HG02763 (cell line): ENCODE results near the gene RBP4.
"Not testable (repeated sequence)": the region's sequence is repeated elsewhere in the genome, so short reads cannot be mapped to it uniquely, and the experiment has no call there.

ENCODE experiments used
- ATAC-seq: cut with Tn5 transposase; IDR thresholded peaks from one replicate; pipeline ENCODE4 v1.9.1; 2021; ENCODE audit warnings: mild to moderate bottlenecking, moderate library complexity; ENCODE audit not compliant: unreplicated experiment

RBP4 gene

DNA sequence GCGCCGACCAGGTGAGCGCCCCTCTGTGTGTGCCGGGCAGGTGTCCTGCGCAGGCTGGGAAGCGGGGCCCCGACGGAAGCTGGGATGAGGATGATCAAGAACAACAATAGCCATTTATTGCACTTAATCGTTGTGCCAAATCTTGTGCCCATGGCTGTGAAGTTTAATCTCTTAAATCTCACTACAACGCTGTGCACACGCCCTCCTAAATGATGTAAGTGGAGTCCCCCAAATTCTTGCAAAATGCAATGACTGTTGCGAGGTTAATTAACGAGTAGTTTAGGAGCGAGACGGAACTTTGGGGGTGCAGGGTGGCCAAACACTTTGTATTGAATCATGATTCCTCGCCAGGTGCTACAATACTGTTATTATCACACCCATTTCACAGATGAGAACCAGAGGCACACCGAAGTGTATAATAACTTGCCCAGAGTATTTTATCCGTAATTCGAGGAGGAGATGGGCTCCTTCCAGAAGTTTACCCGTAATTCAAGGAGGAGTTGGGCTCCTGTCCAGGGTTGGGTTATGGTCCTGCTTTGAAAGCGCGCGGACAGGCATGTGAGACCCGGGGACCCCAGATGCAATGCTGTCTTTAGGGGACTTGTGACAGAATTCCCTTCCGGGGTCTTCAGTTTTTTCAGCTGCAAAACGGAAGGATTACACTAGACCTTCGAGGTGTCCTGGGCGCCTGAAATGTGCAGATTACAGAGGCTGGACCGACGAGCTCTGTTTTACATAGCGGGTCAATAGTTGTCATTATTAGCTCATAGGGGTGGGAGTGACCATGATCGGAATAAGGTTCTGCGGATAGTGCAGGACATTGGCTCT lies 33.5 kb downstream of the RBP4 start:
- no peak for ATAC-seq

DNA sequence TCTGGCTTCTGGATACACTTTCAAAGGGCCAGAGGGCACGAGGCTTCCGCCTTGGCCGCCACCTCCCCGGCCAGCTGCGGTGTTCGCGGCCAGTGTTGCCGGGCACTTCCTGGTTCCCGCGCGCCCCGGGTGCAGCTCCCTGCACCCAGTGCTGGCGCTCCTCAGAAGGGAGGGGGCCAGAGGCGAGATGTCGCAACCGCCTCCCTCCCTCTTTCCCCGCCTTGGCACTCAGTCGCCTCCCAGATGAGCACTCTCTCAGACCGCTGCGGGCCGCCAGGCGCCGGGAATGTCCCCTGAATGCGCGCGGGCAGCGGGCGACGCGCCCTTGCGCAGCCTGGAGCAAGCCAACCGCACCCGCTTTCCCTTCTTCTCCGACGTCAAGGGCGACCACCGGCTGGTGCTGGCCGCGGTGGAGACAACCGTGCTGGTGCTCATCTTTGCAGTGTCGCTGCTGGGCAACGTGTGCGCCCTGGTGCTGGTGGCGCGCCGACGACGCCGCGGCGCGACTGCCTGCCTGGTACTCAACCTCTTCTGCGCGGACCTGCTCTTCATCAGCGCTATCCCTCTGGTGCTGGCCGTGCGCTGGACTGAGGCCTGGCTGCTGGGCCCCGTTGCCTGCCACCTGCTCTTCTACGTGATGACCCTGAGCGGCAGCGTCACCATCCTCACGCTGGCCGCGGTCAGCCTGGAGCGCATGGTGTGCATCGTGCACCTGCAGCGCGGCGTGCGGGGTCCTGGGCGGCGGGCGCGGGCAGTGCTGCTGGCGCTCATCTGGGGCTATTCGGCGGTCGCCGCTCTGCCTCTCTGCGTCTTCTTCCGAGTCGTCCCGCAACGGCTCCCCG lies 34.4 kb downstream of the RBP4 start, which contains the start of gene FFAR4:
Gene FFAR4 (plus strand): TSS at position 231 of the 842 bp plus-strand sequence. CDS start 56 bp downstream, at position 287.
- no peak for ATAC-seq

- ATAC-seq: no peak
These were observed 35.6 kb downstream of the RBP4 start for GRCh38 chr10:93565446-93565845.

GRCh38 chr10:93560541-93560940 lies 40.5 kb downstream of the RBP4 start:
- ATAC-seq: no peak

DNA sequence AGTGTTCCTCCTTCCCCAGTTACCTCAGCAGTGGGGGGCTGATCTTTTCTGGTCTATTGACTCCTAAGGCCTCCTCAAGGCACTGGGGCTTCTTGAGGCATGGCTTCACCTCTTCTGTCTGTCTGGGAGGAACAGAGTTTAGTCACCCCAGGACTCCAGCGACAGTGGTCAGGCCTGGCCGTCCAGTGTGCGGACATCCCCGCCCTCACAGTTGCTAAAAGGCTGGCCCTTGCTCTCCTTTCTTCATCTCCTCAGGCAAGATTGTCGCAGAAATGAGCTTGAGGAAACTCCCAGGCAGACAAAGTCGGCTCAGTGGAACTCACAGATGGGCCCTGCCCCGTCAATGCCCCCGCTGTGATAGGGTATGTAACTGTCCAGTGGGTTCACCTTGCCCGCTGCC lies 41.5 kb downstream of the RBP4 start:
- no peak for ATAC-seq

- ATAC-seq: no peak
These were observed 46.1 kb downstream of the RBP4 start for GRCh38 chr10:93554760-93555432.

- no peak for ATAC-seq
These were observed 46.7 kb downstream of the RBP4 start for GRCh38 chr10:93554316-93554663.

GRCh38 chr10:93553482-93554315 lies 47.3 kb downstream of the RBP4 start:
- no peak for ATAC-seq

DNA sequence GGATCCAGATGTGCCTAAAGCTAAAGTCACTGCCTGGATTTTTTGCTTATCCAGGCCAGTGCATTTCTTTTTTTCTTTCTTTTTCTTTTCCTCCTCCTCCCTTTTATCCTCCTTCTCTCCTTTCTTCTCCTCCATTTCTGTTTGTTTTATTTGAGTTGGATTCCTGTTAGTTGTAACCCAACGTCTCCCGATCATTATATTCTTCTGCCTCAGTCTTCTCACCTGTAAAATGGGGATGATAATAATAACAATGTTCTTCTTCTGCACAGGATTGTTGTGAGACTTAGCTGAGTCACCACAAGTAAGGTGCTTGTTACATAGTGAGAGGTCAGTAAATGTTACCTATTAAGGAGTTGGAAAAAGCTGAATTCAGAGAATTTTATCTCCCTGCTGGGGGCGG lies 48.3 kb downstream of the RBP4 start:
- no peak for ATAC-seq

DNA sequence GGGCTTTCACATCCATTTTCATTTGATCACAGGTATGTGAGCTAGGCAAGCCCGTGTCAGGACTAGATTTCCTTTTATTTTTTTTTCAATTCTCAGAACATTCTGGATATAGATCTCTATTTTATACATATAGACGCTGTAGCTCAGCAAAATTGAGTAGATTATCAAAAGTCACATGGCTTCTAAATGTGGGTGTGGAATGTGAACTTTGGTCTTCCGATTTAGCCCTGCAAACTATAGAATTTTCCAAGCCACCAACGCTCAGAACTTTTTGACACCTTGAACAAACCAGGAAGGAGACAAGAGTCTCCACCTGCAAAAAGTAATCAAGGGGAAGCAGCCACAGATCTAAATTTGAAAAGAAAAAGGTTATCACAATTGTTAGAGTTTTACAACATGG lies 50.4 kb downstream of the RBP4 start:
- no peak for ATAC-seq

- no peak for ATAC-seq
These were observed 52.5 kb downstream of the RBP4 start for GRCh38 chr10:93548376-93549071.

DNA sequence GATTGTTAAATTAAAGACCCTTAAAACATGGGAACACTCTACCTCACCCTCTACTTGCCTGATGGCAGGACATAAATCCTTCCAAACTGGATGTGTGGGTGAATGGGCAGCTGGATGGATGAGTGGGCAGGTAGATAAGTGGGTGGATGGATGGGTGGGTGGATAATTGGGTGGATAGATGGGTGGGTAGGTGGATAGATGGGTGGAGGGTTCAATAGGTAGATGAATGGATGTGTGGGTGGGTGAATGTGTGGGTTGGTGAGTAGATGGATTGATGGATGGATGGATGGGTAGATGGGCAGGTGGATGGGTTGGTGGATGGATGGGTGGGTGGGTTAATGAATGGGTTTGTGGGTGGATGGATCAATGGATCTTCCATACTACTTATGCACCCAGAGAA lies 53.5 kb downstream of the RBP4 start:
- no peak for ATAC-seq

DNA sequence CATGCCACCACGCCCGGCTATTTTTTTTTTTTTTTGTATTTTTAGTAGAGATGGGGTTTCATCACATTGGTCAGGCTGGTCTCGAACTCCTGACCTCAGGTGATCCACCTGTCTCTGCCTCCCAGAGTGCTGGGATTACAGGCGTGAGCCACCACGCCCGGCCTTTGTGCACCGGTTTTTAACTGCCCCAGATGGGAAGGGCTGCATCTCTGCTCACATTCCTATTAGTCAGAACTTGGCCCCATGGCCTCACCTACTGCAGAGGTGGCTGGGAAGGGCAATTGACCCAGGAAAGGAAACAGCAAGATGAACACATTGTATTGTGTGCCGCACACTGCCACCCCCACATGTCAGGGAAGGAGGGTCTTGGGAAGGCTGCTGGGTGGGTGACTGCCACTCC lies 54.0 kb downstream of the RBP4 start:
- not testable (repeated sequence) for ATAC-seq

DNA sequence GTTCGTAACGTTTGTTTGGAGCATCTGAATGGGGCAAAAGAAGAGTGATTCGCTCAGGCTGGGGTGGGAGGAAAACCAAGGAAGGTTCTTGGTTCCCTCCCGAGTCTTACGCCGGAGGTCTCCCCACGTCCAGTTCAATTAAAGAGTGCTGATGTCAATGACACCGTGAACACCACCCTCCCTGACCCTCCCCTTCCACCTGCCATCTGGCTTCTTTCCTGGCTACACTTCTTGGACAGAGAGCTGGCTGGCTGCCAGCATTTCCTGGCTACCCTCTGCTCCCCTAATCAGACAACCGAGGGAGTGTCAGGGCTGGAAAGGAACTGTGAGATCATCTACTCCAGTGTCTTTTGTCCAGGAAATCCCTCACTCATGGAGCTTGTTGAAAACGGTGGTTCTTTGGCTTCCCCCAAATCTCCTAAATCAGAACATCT lies 58.7 kb downstream of the RBP4 start:
- no peak for ATAC-seq
